GM18870 (cell line): Measurements from ENCODE around the gene DMKN.
"Not testable (repeated sequence)": the region's sequence is repeated elsewhere in the genome, so short reads cannot be mapped to it uniquely, and the experiment has no call there.

Experiments
- ATAC-seq: cut with Tn5 transposase; IDR thresholded peaks from one replicate; pipeline ENCODE4 v1.9.1; 2021; ENCODE audit warnings: moderate library complexity; ENCODE audit not compliant: unreplicated experiment

DMKN gene

DNA sequence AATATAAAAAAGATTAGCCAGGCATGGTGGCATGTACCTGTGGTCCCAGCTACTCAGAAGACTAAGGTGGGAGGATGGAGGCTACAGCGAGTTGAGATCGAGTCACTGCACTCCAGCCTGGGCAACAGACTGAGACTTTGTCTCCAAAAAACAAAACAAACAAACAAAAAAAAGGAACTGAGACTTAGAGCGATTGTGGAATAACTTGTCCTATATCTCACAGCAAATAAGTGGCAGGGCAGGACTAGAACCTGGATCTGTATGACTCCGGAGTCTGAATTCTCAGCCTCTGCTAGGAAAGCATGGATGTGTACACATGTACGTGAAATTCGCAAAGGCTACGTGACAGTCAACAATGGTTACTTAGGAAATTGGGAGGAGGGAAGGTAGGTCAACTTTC is 43.3 kb downstream of the DMKN start:
- no peak for ATAC-seq

- ATAC-seq = peak; percentile 58
These were observed 44.8 kb downstream of the DMKN start for GRCh38 chr19:35468637-35469036.

GRCh38 chr19:35466259-35466658 is 47.2 kb downstream of the DMKN start:
- no peak for ATAC-seq

GRCh38 chr19:35462956-35463355 is 50.5 kb downstream of the DMKN start:
- not testable (repeated sequence) for ATAC-seq

- peak; percentile 64 for ATAC-seq
These were observed 50.9 kb downstream of the DMKN start for GRCh38 chr19:35462476-35462953.

DNA sequence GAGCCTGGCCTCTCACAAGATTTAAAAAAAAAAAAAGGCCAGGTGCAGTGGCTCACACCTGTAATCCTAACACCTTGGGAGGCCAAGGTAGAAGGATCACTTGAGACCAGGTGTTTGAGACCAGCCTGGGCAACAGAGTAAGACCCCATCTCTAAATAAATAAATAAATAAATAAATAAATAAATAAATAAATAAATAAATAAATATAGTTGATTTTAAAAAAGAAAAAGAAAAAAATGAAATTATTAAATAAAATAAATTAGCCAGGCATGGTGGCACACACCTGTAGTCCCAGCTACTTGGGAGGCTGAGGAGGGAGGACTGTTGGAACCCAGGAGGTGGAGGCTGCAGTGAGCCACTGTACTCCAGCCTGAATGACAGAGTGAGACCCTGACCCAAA is 51.7 kb downstream of the DMKN start:
- not testable (repeated sequence) for ATAC-seq

DNA sequence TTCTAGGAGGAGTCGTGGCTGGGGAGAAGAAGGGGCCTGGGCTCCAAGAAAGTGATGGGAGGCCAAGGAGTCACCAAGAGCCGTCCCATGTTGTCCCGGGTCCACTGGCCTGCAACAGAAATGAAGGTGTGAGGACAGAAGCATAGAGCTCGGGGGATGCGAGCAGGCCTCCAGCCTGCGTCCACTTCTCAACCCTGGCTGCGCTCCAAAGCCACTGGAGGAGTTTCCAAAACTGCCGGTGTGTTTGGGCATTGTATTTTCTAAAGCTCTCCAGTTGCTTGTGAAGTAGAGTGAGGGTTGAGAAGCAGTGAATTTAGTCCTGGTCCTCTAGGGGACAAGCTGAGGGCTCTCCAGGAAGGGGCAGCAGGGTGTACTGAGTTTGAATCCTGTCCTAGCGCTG is 52.4 kb downstream of the DMKN start:
- no peak for ATAC-seq

GRCh38 chr19:35460608-35461007 is 52.8 kb downstream of the DMKN start:
- no peak for ATAC-seq

DNA sequence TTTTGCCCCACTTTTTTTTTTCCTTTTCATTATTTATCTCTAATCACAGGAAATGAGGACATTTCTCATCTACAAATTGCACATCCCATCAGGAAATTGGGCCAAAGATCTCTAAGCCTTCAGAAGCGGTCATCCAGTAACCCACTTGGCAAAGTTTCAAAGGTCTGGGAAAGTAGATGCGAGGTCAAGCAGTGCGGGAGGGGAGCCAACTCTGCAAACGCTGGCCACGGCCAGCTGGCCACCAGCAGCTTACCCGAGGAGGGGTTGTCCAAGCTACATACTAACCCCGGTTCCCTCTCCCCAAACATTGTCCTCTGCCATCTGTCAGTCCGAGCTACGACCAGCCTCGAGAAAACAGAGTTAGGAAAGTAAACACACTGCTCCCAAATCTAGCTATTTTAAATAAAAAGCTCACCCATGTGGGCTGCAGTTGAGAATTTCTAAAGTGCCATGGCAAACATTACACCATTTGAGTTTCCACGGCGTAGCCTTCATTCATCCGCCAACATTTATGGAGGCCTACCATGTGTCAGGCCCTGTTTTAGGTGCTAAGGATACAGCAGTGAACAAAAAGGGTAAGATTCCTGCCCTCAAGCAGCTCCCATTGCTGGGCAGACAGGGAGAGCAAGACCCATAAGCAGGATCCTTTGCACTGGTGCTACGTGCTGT is 53.9 kb downstream of the DMKN start:
- no peak for ATAC-seq

- no peak for ATAC-seq
These were observed 54.6 kb downstream of the DMKN start for GRCh38 chr19:35458731-35459391.

DNA sequence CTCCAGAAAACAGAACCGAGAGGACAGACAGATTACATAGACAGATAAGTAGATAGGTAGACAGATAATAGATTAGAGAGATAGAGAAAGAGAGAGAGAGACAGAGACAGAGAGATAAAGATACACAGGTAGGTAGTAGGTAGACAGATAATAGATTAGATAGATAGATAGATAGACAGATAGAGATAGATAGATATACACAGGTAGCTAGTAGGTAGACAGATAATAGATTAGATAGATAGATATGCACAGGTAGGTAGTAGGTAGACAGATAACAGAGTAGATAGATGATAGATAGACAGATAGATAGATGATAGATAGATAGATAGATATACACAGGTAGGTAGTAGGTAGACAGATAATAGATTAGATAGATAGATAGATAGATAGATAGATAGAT is 55.3 kb downstream of the DMKN start:
- no peak for ATAC-seq

DNA sequence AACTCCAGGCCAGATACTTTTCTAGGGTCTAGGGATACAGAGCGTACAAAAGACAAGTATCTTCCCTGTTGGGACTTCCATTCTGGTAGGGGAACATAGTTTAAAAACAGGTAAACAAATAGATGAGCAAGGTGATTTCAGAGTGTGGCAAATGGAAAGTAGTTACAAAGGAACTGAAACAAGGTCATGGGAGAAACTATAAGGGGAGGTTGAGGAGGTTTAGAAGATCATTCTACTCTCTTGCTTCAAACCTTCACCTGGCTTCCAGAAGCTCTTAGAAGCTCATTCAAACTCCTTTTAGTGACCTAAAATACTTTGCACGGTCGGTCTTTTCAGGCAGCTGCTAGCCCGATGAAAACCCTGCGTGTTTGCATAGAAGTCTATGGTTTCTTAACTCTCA is 56.3 kb downstream of the DMKN start:
- no peak for ATAC-seq

GRCh38 chr19:35455616-35456201 is 57.7 kb downstream of the DMKN start:
- no peak for ATAC-seq

GRCh38 chr19:35454663-35455062 is 58.8 kb downstream of the DMKN start:
- ATAC-seq = no peak

- no peak for ATAC-seq
These were observed 61.9 kb downstream of the DMKN start for GRCh38 chr19:35451338-35452096.

- no peak for ATAC-seq
These were observed 63.9 kb downstream of the DMKN start for GRCh38 chr19:35449359-35450043.

DNA sequence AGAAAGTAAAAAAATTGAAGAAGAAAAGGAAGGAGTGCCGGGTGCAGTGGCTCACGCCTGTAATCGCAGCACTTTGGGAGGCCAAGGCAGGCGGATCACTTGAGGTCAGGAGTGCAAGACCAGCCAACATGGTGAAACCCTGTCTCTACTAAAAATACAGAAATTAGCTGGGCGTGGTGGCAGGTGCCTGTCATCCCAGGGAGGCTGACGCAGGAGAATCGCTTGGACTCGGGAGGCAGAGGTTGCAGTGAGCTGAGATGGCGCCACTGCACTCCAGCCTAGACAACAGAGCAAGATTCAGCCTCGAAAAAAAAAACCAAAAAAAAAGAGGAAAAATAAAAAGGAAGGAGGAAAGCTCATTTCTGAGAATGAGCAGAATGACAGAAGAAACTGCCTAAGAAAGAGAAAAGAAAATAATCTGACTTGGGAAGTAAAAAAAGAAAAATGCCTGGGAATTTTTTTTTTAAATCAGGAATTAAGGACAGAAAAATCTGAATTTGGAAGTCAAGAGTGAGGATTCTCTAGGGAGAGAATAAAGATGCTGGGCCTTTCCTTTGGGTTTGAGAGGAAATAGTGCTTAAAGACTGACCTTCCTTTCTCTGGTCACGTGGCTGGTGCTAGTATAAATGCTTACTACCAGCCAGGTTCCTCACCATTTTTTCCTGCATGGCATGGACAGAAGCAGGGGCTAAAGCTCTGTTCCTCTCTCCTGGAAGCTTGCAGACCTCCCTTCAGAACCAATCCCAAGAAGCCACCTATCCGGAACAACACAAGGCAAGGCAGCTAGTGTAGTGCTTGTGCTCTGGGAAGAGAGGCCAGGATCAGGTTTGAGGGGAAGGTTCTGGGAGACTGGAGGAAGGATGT is 65.6 kb downstream of the DMKN start, which contains the start of gene FFAR2:
FFAR2 (plus strand) TSS at position 652 of the 864 bp plus-strand sequence. CDS start 1,458 bp downstream, outside the sequence.
- no peak for ATAC-seq
